Brain microvascular endothelial cell (primary cell): ENCODE data around the gene GOSR1.
A peak's percentile ranks its signal among the peaks of the same experiment; 100 is the strongest.
"Not testable (repeated sequence)": the region's sequence is repeated elsewhere in the genome, so short reads cannot be mapped to it uniquely, and the experiment has no call there.

ENCODE experiments used
- DNase-seq: peaks from one replicate; pipeline ENCODE4 v3.0.0-alpha.2; 2020
- H3K27ac ChIP-seq: fragments of 250-450 bp; sonication (Bioruptor Pico); 2 replicates; pipeline ENCODE4 v1.5.1; 2020; ENCODE audit warnings: mild to moderate bottlenecking, moderate library complexity
- H3K27me3 ChIP-seq: fragments of 250-450 bp; sonication (Bioruptor Pico); replicated peaks from 2 replicates; pipeline ENCODE4 v1.5.1; 2020; ENCODE audit warnings: mild to moderate bottlenecking
- H3K36me3 ChIP-seq: fragments of 250-450 bp; sonication (Bioruptor Pico); replicated peaks from 2 replicates; pipeline ENCODE4 v1.5.1; 2020; ENCODE audit warnings: mild to moderate bottlenecking
- H3K4me3 ChIP-seq: 2 replicates; pipeline ENCODE4 v1.5.1; 2011; ENCODE audit warnings: low read depth, mild to moderate bottlenecking, control low read depth, low read length, moderate library complexity
- in situ Hi-C: cut with HindIII; loops from 2 replicates; pipeline ENCODE4 v1.10.0; 2017; ENCODE audit warnings: low sequenced_read_pairs, low pct_ligation_motif_present
- TF ChIP-seq, protein P1 (sequence below): IDR thresholded peaks from 2 replicates; pipeline ENCODE4 v1.5.1; 2011; ENCODE audit warnings: low read depth, mild to moderate bottlenecking, moderate library complexity, low read length, control low read depth, inconsistent platforms; ENCODE audit errors: missing control alignments

GOSR1 gene

DNA sequence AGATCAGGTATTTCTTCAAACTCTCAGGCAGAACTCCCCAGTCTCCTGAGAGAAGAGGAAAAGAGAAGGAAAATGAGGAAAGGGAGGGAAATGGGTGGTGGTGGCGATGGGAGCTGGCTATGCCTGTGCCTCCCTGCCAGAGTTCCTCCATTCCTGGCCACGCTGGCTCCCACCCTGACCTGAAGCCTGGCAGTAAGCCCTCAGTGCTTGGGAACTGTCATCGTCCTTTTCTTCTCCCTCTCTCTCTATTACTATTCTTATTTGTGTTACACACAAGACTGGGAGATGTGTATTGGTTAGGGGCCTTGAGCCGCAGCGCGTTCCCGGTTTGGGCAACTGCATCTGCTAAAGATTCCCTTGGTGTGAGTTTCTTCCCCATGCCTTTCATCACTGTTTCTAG is 44.6 kb downstream of the GOSR1 start:
- DNase-seq: no peak
- Histone ChIP-seq H3K4me3 (no peak overlapping the region), H3K36me3 (peaks cover 22% of the 10 kb centered on the region), H3K27ac (no peak overlapping the region), H3K27me3 (no peaks in the 10 kb centered on the region)
- in situ Hi-C loops: no loop called here
- TF ChIP-seq, protein P1, sequence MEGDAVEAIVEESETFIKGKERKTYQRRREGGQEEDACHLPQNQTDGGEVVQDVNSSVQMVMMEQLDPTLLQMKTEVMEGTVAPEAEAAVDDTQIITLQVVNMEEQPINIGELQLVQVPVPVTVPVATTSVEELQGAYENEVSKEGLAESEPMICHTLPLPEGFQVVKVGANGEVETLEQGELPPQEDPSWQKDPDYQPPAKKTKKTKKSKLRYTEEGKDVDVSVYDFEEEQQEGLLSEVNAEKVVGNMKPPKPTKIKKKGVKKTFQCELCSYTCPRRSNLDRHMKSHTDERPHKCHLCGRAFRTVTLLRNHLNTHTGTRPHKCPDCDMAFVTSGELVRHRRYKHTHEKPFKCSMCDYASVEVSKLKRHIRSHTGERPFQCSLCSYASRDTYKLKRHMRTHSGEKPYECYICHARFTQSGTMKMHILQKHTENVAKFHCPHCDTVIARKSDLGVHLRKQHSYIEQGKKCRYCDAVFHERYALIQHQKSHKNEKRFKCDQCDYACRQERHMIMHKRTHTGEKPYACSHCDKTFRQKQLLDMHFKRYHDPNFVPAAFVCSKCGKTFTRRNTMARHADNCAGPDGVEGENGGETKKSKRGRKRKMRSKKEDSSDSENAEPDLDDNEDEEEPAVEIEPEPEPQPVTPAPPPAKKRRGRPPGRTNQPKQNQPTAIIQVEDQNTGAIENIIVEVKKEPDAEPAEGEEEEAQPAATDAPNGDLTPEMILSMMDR: no peak

- H3K4me3 ChIP-seq, H3K27me3 ChIP-seq, DNase-seq, in situ Hi-C loops, H3K27ac ChIP-seq: not testable (repeated sequence)
- H3K36me3 ChIP-seq: peaks cover 22% of the 10 kb centered on the region
Observed at GRCh38 chr17:30523236-30523635, 46.0 kb downstream of the GOSR1 start.

- peak; percentile 31 for DNase-seq
- Histone ChIP-seq H3K27me3 (no peaks in the 10 kb centered on the region), H3K36me3 (peaks cover 22% of the 10 kb centered on the region), H3K27ac (no peak overlapping the region), H3K4me3 (no peak overlapping the region)
- TF ChIP-seq, protein P1: no peak
- in situ Hi-C loops: no loop called here
Observed at GRCh38 chr17:30524847-30525246, 47.6 kb downstream of the GOSR1 start.

GRCh38 chr17:30526401-30526800 is 49.2 kb downstream of the GOSR1 start:
- Histone ChIP-seq H3K4me3 (no peak overlapping the region), H3K36me3 (peaks cover 15% of the 10 kb centered on the region), H3K27me3 (no peaks in the 10 kb centered on the region), H3K27ac (no peak overlapping the region)
- no peak for DNase-seq
- in situ Hi-C loops: no loop called here
- TF ChIP-seq, protein P1: no peak

GRCh38 chr17:30528701-30529100 is 51.5 kb downstream of the GOSR1 start:
- in situ Hi-C loops: not testable (repeated sequence)

GRCh38 chr17:30530346-30531025 is 53.3 kb downstream of the GOSR1 start:
- H3K27me3 ChIP-seq: no peaks in the 10 kb centered on the region
- no peak overlapping the region for H3K4me3 ChIP-seq
- peak; percentile 47 for DNase-seq
- H3K36me3 ChIP-seq: no peaks in the 10 kb centered on the region
- no peak overlapping the region for H3K27ac ChIP-seq
- in situ Hi-C loops: no loop called here
- TF ChIP-seq, protein P1: no peak

More at GRCh38 chr17:30528701-30529100, 51.5 kb downstream of the GOSR1 start:
- not testable (repeated sequence) for DNase-seq, H3K4me3 ChIP-seq, H3K36me3 ChIP-seq, H3K27me3 ChIP-seq, H3K27ac ChIP-seq

- in situ Hi-C loops: no loop called here
- H3K36me3 ChIP-seq: no peaks in the 10 kb centered on the region
- DNase-seq: no peak
- no peak overlapping the region for H3K4me3 ChIP-seq
- TF ChIP-seq, protein P1: no peak
- H3K27ac ChIP-seq: no peak overlapping the region
- H3K27me3 ChIP-seq: no peaks in the 10 kb centered on the region
Observed at GRCh38 chr17:30532871-30533270, 55.7 kb downstream of the GOSR1 start.
